CD4-positive, alpha-beta T cell treated with Interleukin-10 for 1 hour (primary cell): Measurements from ENCODE around the gene MRPL41.
"Not testable (repeated sequence)": the region's sequence is repeated elsewhere in the genome, so short reads cannot be mapped to it uniquely, and the experiment has no call there.

ENCODE experiments used
- DNase-seq: peaks from one replicate; pipeline ENCODE4 v3.0.0-alpha.2; 2020

The MRPL41 gene

DNA sequence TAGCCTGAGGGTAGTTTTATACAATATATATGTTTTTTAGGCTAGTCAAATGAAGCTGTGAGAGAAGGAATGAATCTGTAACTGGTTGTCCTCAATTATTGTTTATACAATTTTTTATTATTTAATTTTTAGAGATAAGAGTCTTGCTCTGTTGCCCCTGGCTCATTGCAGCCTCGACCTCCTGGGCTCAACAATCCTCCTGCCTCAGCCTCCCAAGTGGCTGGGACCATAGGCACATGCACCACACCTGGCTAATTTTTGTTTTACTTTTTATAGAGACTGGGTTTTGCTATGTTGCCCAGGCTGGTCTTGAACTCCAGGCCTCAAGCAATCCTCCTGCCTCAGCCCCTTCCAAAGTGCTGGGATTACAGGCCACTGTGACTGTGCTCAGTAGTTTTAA, 2.7 kb downstream of the MRPL41 start:
- no peak for DNase-seq

DNA sequence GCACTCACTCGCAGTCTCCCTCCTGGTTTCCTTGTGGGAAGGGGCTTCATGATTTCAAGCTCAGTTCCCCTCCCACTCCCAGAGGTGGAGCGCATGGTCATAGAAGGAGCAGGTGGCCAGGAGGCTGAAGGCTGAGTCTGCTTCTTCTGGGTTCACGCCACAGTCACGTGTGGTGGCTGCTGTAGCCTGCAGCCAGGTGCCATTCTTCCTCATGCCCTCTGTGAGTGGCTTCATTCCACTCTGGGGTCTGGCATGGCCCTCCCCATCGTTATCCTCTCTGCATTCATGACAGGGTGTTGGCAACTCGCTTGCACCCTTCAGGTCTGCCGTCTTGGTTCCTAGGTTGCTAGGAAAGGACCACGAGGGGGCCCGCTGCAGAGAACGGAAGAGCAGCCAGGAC, 3.5 kb downstream of the MRPL41 start:
- DNase-seq, result no peak

- no peak for DNase-seq
These were observed 4.6 kb downstream of the MRPL41 start for GRCh38 chr9:137556069-137556838.

GRCh38 chr9:137558127-137558526, 6.4 kb downstream of the MRPL41 start:
- DNase-seq, result no peak

- no peak for DNase-seq
These were observed 12.5 kb downstream of the MRPL41 start for GRCh38 chr9:137564134-137564533.

GRCh38 chr9:137564817-137565411, 13.2 kb downstream of the MRPL41 start:
- DNase-seq, result no peak

DNA sequence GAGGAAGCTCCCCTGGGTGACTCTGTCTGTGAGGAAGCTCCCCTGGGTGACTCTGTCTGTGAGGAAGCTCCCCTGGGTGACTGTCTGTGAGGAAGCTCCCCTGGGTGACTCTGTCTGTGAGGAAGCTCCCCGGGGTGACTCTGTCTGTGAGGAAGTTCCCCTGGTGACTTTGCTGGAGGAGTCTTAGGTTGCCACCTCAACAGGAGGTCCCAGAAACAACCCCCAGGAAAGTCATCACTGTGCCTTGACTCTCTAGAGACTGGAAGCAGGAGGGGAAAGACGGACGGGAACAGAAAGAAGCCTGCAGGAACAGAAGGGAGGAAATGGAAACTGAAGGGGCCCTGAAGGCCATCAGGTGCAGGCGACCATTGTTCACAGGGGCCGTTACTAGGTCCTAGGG, 16.8 kb downstream of the MRPL41 start:
- not testable (repeated sequence) for DNase-seq

DNA sequence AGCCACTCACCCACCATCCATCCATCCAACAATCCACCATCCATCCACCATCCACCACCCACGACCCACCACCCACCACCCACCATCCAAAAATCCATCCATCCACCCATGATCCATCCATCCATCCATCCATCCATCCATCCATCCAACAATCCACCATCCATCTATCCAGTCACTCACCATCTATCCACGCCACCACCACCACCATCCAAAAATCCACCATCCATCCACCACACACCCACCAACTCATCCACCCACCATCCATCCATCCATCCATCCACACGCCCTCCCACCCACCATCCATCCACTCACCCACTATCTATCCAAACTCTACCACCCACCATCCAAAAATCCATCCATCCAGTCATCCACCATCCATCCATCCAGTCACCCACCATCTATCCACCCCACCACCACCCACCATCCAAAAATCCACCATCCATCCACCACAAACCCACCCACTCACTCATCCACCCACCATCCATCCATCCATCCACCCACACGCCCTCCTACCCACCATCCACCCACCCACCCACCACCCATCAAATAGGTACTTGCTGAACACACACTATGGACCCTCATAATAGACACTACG, 18.0 kb downstream of the MRPL41 start:
- no peak for DNase-seq

- no peak for DNase-seq
These were observed 18.9 kb downstream of the MRPL41 start for GRCh38 chr9:137570566-137570965.

DNA sequence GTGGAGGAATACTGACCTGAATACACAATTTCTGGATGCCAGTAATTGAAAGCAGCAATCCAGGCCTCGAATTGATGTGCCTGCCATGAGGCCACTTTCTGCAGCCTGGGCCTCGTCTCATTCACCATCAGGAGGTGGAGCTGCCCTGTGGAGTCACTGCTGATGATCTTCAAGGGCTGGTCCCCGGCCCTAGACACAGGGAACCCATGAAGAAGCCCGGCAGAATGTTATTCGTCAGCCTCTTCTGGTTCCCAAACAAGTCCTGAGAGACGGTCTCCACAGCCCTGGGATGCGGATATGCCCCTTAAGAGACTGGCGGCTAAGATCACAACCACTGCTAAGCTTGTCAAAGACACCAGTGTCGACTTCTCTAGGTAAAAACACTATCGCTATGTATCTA, 22.5 kb downstream of the MRPL41 start:
- no peak for DNase-seq

DNA sequence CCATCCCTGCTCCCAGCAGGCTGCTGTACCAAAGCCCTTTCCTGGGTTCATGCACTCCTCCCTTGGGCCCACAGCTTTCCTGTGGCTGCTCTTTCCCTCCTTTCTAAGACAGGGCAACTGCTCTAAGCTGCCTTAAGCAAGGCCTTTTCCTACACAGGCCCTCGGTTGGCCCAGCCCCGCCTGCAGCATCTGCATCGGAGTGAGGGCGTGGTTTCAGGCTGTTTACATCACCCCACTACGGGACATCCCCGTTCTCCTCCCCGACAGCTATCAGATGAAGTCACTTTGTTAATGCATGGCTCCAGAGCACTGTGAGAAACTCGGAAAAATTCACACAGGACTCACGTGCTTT, 23.7 kb downstream of the MRPL41 start:
- DNase-seq, result peak; percentile 34

- peak; percentile 20 for DNase-seq
These were observed 24.2 kb downstream of the MRPL41 start for GRCh38 chr9:137575716-137576411.

DNA sequence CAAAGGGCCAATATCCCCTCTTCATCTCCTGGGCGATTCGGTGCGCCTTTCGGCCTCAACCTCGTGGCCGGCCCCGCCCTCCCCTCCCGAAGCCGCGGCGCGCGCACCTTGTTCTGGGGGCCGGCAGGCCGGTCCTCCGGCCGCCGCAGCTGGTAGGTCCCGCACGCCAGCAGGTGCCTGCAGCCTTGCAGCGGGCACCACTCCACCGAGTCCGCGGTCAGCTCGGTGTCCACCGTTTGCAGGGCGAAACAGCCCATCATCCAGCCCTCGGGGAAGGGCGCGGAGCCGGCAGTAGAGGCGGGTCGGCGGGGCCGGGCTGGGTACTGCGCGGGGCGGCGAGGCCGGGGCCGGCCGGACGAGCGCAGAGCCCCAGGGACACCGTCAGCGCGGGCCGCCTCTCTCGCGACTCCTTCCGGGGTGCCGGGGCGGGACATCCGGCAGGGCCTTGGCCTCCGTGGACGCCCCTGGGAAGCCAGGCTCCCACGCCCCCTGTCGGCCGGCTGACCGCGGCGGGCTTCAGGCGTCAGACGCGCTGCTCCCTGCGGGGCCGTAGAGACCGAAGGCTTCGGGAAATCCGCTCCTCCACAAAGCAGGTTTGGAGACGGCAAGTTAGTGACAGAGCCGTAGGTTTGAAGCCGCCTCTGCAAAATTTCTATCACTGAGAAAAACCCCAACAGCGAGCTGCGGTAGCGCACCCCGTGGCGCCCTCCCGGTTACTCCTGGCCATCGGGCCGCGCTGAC, 27.0 kb downstream of the MRPL41 start, which contains the start of gene DPH7:
DPH7 (minus strand) TSS at position 408 of the 741 bp plus-strand sequence; CDS start at position 260, 148 bp downstream.
- DNase-seq, result peak; percentile 94

DNA sequence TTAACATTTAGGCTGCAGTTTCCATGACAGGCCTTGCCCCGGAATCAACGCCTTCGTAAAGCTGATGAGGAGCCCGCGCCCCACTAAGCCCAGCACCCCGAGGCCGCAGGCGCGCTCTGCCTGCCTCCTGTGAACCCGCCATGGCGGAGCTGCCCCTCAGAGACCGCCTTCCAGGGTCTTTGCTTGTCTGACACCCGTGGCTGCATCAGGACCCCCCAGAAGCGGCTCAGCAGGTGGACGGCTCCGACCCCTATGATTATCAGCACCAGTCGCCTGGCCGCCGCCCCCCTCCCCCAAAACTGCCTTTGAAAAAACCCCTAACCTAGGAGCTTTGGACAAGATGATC, 27.6 kb downstream of the MRPL41 start:
- DNase-seq, result no peak

GRCh38 chr9:137580209-137580953, 28.7 kb downstream of the MRPL41 start:
- no peak for DNase-seq

DNA sequence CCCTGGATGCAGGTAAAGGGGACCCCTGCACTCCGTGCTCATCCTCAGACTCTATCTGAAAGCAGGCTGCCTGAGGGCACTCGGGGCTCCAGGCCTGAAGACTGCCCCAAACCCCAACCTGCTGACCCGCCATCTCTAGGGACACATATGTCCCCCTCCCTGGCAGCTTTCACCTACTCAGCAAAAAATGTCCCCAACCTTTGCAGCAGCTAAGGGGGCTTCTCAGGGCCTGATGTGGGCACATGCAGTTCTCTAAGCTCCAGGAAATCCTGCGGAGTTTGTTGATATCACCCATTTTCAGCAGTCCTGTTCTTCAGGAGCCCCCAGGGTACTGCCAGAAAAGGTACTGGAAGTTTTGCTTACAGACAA, 29.3 kb downstream of the MRPL41 start:
- no peak for DNase-seq

DNA sequence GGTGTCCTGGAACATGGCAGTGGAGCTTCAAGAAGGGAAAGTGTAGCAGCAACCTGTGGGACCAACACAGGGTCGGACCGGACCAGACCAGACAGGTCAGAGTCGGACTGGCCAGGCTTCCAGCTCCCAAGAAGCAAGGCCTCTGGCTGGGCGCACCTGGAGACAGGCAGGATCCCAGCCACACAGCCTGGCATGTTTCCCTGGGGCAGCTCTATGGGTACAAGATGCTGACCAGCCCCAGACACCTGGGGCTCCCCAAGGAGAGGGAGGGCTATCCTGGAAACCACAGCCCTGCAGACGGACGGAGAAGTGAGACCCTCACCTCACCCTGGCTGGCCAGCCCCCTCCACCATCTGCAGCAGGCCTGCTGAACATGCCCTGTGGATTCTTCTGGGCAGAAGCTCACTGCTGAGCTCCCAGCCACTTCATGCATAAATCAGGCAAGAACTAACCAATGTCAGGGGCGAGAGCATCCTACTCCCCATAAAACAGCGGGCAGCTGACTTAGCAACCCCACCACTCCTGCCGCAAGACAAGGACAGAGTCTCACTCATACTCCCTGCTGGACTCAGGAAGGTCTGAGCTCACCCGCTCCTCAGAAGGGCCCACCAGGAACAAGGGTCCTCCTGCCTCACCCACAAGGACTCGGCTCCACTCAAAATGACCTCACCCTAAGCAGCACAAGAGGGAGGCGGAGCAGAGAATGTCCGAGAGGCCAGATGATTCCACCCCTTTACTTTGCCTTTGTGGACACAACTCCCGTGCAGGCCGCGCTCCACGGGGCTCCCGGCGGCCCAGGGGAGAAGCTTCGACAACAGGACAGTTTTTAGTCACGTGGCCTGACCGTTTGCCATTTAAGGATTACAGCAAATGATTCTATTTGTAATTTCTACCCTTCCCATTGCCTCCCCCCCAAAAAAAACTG, 29.9 kb downstream of the MRPL41 start:
- DNase-seq, result no peak

DNA sequence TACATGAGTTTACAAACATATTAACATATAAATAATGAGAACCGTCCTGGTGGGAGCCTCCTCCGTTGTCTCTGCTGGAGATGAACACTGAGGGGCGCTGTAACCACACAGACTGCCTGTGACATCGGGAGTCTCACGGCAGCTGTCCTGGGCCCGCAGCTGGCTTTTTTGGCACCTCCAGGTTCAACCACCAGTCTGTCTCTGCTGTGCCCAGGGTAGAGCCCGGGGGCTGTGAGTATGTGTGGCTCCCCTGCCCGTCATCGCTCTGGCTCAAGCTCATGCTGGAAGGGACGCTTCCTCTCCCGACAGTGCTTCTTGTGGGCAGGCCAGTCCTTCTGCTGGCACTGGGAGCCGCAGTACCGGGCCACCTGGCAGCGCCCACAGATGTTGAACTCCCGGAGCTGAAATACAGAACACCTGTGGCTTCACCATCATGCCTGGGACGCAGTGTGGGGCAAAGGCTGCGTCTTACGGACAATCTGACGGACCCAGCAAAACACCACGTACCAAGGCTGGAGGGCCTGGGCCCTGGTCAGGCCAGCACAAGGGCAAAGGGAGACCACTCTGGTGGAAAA, 30.7 kb downstream of the MRPL41 start:
- DNase-seq, result peak; percentile 23

- no peak for DNase-seq
These were observed 31.7 kb downstream of the MRPL41 start for GRCh38 chr9:137583347-137583746.

GRCh38 chr9:137583957-137584356, 32.3 kb downstream of the MRPL41 start:
- DNase-seq, result no peak

GRCh38 chr9:137586854-137587253, 35.2 kb downstream of the MRPL41 start:
- no peak for DNase-seq
